GM21381 (cell line): ENCODE results near the gene CLEC2L.

ENCODE experiments used
- ATAC-seq: cut with Tn5 transposase; IDR thresholded peaks from one replicate; pipeline ENCODE4 v1.9.1; 2021; ENCODE audit warnings: mild to moderate bottlenecking, moderate library complexity; ENCODE audit not compliant: unreplicated experiment

The CLEC2L gene

GRCh38 chr7:139523199-139523941 is at the start of gene CLEC2L:
CLEC2L (plus strand) TSS chr7:139523685; CDS start chr7:139523928, 243 bp downstream.
- ATAC-seq, result no peak

- ATAC-seq, result no peak
Observed at GRCh38 chr7:139476139-139476538, 47.3 kb upstream of the CLEC2L start.

DNA sequence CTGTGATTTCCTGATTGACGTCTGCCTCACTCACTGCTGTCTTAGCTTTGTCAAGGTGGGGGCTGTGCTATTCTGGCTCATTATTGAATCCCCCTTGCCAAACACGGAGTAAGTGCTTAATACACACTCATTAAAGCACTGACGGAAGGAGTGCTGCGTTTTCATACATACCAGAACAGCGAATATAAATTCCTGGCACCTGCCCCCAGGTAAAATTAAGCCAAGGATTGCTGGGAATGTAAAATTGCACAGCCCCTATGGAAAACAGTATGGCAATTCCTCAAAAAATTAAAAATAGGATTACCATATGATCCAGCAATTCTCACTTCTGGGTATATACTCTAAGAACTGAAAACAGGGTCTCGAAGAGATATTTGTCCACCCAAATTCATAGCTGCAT is 46.6 kb upstream of the CLEC2L start:
- no peak for ATAC-seq

- ATAC-seq, result no peak
Observed at GRCh38 chr7:139479620-139480019, 43.9 kb upstream of the CLEC2L start.

DNA sequence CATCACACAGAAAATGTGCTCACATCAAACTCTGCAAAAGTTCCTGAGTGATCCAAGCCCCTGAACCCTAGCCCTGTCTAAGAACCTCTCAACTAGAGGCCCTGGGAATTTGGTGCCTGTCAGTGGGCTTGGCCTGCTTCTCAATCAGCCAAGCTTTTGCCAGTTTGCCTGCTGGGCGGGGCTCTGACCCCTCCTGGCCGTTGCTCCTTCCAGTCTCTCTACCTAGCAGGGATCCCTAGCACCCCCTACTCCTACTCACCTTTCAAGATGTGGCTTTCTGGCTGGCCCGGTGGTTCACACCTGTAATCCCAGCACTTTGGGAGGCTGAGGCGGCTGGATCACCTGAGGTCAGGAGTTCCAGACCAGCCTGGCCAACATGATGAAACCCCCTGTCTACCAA is 42.1 kb upstream of the CLEC2L start:
- ATAC-seq, result no peak

- no peak for ATAC-seq
Observed at GRCh38 chr7:139482122-139482521, 41.4 kb upstream of the CLEC2L start.

- peak; percentile 39 for ATAC-seq
Observed at GRCh38 chr7:139482662-139483466, 40.6 kb upstream of the CLEC2L start.

- no peak for ATAC-seq
Observed at GRCh38 chr7:139487366-139488080, 36.0 kb upstream of the CLEC2L start.

DNA sequence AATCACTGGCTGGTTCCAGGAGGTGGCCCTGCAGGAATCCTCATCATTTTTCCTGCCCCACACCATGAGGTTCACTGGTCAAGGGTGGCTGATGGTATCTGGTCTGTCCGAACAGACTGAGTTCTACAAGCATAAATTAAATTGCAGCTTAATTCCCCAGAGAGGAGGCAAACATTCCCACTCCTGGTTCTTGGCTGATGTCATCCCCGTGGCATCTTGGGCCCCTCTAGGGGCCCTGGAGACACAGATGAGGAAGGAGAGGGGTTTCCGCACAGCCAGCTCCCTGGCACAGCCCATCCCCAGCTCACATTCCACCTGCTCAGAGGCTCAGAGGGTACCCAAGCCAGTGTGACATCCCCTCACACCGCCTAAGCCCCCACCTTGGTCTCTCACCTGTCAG is 34.7 kb upstream of the CLEC2L start:
- no peak for ATAC-seq

- ATAC-seq, result no peak
Observed at GRCh38 chr7:139490130-139490529, 33.4 kb upstream of the CLEC2L start.

GRCh38 chr7:139492293-139492692 is 31.2 kb upstream of the CLEC2L start:
- ATAC-seq, result no peak

GRCh38 chr7:139494835-139495579 is 28.5 kb upstream of the CLEC2L start:
- peak; percentile 78 for ATAC-seq

- ATAC-seq, result peak; percentile 3
Observed at GRCh38 chr7:139495580-139496125, 27.8 kb upstream of the CLEC2L start.

DNA sequence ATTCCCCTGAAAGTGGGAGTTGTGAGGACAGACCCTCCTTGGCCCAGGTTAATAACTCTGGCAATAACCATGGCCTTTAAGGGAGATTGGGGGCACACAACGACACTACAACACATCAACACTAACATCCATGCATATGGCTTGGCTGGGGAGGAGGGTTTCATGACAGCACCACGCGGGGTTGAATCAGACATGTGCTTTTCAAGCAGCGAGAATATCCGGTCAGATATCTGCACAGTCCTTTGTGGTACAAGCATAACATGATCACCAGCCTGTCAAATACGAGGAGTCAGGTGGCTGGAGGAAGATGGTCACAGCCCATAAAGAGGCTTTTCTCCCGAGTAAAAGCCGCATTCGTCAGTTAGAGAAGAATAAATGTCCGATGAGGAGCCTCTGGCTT is 27.0 kb upstream of the CLEC2L start:
- no peak for ATAC-seq

- no peak for ATAC-seq
Observed at GRCh38 chr7:139500770-139501138, 22.7 kb upstream of the CLEC2L start.

GRCh38 chr7:139502226-139502625 is 21.3 kb upstream of the CLEC2L start:
- ATAC-seq, result no peak

DNA sequence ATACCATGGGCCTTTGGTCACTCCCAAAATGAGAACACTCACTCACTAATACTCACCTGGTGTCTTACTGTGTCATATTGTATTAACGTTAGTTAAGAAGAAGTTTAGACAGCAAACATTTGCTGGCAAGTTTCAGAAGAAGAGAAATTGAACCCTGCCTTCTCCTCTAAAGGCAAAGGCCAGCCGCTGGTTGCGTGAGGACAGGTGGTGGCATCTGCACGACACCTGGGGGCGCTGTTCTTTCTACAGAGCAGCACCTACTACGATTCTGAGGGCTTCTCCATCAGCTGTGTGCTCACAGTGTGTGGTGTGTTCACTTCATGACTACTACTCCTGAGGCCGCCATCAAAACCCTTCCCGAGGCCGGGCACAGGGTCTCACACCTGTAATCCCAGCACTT is 17.9 kb upstream of the CLEC2L start:
- no peak for ATAC-seq

GRCh38 chr7:139509535-139509934 is 13.9 kb upstream of the CLEC2L start:
- ATAC-seq, result no peak

- no peak for ATAC-seq
Observed at GRCh38 chr7:139511315-139511714, 12.2 kb upstream of the CLEC2L start.

DNA sequence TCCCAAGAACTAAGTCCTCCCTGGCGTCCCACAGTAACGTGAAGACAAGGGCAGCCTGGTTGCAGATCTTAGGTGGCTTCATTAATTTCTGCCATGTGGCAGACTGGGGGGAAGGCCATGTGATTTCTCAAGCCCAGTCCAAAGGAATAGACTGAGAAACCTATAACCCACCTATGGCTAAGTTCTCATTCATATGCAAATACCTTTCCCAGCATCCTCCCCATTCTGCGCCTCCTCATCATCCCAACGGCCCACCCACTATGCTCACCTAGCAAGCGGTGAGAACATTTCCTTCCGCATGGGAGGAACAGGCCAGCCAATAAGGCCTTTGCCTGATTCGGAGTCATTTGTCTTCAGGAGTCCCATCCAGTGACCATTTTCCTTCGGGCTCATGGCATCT is 8.2 kb upstream of the CLEC2L start:
- no peak for ATAC-seq

DNA sequence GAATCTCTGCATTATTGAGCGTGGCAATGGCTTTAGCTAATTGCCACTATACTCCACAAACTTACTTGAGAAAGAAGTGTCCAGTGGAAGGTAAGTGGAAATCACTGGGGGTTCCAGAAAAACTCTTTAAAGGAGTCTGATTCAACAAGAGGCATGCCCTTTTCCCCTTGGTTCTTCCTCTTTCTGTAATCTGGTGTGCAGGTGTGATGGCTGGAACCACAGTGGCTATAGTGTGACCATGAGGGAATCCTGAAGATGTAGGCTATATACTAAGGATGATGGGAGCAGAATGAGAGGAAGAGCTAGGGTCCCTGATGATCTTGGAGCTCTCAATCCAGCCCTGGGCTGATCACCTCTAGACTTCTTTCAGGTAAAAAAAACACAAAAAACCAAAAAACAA is 2.0 kb upstream of the CLEC2L start:
- ATAC-seq, result no peak
